HepG2 (cell line): Measurements from ENCODE around the gene COMT. TPM values are rescaled to one million over a fixed set of nuclear protein-coding genes. Genes with fewer than 3 reads are reported as not detected.

ENCODE experiments used
- ATAC-seq: fragments of 200-7000 bp; cut with Tn5 transposase; 3 replicates; pipeline ENCODE4 v1.9.1; 2020; ENCODE audit warnings: mild to moderate bottlenecking, moderate library complexity
- BruUV-seq: library from RNA; stranded (reverse); fragments of 400-500 nt; replicated peaks from 2 replicates; lab custom pipeline; 2021; lab: Mats Ljungman, UMichigan
- CTCF ChIA-PET: fragments of 300-600 bp; formaldehyde crosslinking; extraction: SDS; loops from one replicate; lab custom pipeline; 2021; ENCODE audit warnings: low total read pairs, inconsistent platforms, low intra/inter-chr PET ratio; lab: Yijun Ruan, JAX
- POLR2A ChIA-PET: fragments of 350-600 bp; sonication (Branson Sonifier 250); formaldehyde crosslinking; loops from one replicate; lab custom pipeline; 2020; ENCODE audit warnings: antibody characterized with exemption, inconsistent platforms; lab: Yijun Ruan, JAX
- DNase-seq: peaks from one replicate; pipeline ENCODE4 v3.0.0-alpha.2; 2015; ENCODE audit warnings: low spot score
- FAIRE-seq: peaks from 3 replicates; lab custom pipeline; 2011; peaks lifted over from hg19 to GRCh38; lab: Jason Lieb, UNC
- H2AFZ ChIP-seq: one replicate; pipeline ENCODE4 v1.6.1; 2011; ENCODE audit warnings: low read length, inconsistent platforms
- H3K27ac ChIP-seq: fragments of 300-600 bp; 3 replicates; pipeline ENCODE4 v1.8.0; 2011; ENCODE audit warnings: mixed run types, mild to moderate bottlenecking, mixed read lengths, low read length, inconsistent platforms; ENCODE audit not compliant: insufficient read depth; ENCODE audit errors: extremely low read length
- H3K27me3 ChIP-seq, 2 experiments: fragments of 200-600 bp in 1 of 2; 2 replicates in 1 of 2; 3 replicates in 1 of 2; pipeline versions ENCODE4 v1.6.0 to v1.8.0; 2011; ENCODE audit warnings: low read length in 2 of 2, mild to moderate bottlenecking in 2 of 2, moderate library complexity in 2 of 2, inconsistent platforms in 1 of 2; ENCODE audit not compliant: insufficient read depth in 2 of 2, control insufficient read depth in 1 of 2
- H3K36me3 ChIP-seq, 2 experiments: fragments of 200-600 bp in 1 of 2; replicated peaks in 1 of 2; 2 replicates in 1 of 2; 3 replicates in 1 of 2; pipeline versions ENCODE4 v1.5.1 to v1.8.0; 2011; ENCODE audit warnings: low read length in 2 of 2, inconsistent platforms in 1 of 2; ENCODE audit not compliant: insufficient read depth in 2 of 2, control insufficient read depth in 1 of 2
- H3K4me1 ChIP-seq: 2 replicates; pipeline ENCODE4 v1.5.1; 2012; ENCODE audit warnings: low read length, inconsistent platforms; ENCODE audit not compliant: insufficient read depth
- H3K4me2 ChIP-seq: 2 replicates; pipeline ENCODE4 v1.6.0; 2011; ENCODE audit warnings: low read depth, low read length, inconsistent platforms
- H3K4me3 ChIP-seq, 3 experiments: fragments of 200-600 bp in 1 of 3; sonication (generic), shearing (Covaris generic) in 1 of 3; replicated peaks in 1 of 3; 2 replicates each; pipeline ENCODE4 v1.5.1; 2011 to 2016; ENCODE audit warnings: low read length in 3 of 3, inconsistent platforms in 2 of 3, low read depth in 2 of 3, mild to moderate bottlenecking in 2 of 3, control low read depth in 1 of 3, mixed read lengths in 1 of 3; ENCODE audit not compliant: insufficient read depth in 1 of 3
- H3K79me2 ChIP-seq: one replicate; pipeline ENCODE4 v1.6.1; 2011; ENCODE audit warnings: low read length, inconsistent platforms; ENCODE audit not compliant: insufficient read depth
- H3K9ac ChIP-seq: 2 replicates; pipeline ENCODE4 v1.6.0; 2011; ENCODE audit warnings: mild to moderate bottlenecking, low read depth, low read length, inconsistent platforms; ENCODE audit not compliant: insufficient read depth
- H3K9me3 ChIP-seq: 2 replicates; pipeline ENCODE4 v1.5.1; 2012; ENCODE audit warnings: mild to moderate bottlenecking, low read length
- H4K20me1 ChIP-seq: 2 replicates; pipeline ENCODE4 v1.6.0; 2011; ENCODE audit warnings: inconsistent platforms, mild to moderate bottlenecking, low read length, moderate library complexity; ENCODE audit not compliant: insufficient read depth
- ATF1 ChIP-seq: IDR thresholded peaks from 2 replicates; pipeline ENCODE4 v1.6.1; 2016; ENCODE audit warnings: mild to moderate bottlenecking, control low read depth
- CC2D1A ChIP-seq: sonication (generic); formaldehyde crosslinking; IDR thresholded peaks from 2 replicates; pipeline ENCODE4 v1.8.1; 2023; ENCODE audit warnings: mild to moderate bottlenecking, missing genetic modification reagents
- WGBS: methylation state at CpG from one replicate; pipeline ENCODE4 v1.1.6; 2017; ENCODE audit warnings: low lambda C conversion rate; 5-methylcytosine and 5-hydroxymethylcytosine counted together
- in situ Hi-C: cut with HindIII; loops from 2 replicates; pipeline ENCODE4 v1.10.0; 2017; ENCODE audit warnings: low pct_unique_long_range_greater_than_20kb; ENCODE audit not compliant: extremely low pct_ligation_motif_present
- intact Hi-C: fragments of 100-400 bp; cut with micrococcal nuclease; formaldehyde crosslinking; loops from one replicate; pipeline ENCODE4 v1.10.0; 2022; ENCODE audit not compliant: unreplicated experiment
- polyA plus RNA-seq, 8 experiments: library from polyadenylated mRNA; depleted of rRNA in 3 of 8; stranded (reverse) in 7 of 8; unstranded in 1 of 8; fragments of >200 nt; fragmentation: Illumina TruSeq in 4 of 8; extraction: Trizol in 4 of 8; gene quantifications; 2 replicates each; pipeline versions ENCODE4 v1.2.1 to v1.2.3, GENCODE V29; 2011 to 2016; ENCODE audit warnings: low read depth in 4 of 8, missing spikeins in 1 of 8, mixed read lengths in 1 of 8; ENCODE audit not compliant: insufficient read depth in 1 of 8
- total RNA-seq, 5 experiments: library from RNA; depleted of rRNA; stranded (reverse); fragments of >200 nt; fragmentation: Illumina TruSeq; extraction: Trizol; gene quantifications; 2 replicates each; pipeline ENCODE4 v1.2.3, GENCODE V29; 2016; ENCODE audit warnings: low read depth in 1 of 5
- TF ChIP-seq, protein P1 (sequence below): sonication (generic); formaldehyde crosslinking; IDR thresholded peaks from 2 replicates; pipeline ENCODE4 v1.4.0; 2020; ENCODE audit warnings: mild to moderate bottlenecking, low read depth, missing genetic modification reagents

COMT gene
- total and polyA plus RNA-seq, 2 of the 13 experiments (the other 11 are each of a cell fraction or from before 2014, with no cell fraction given) = 156 to 162 TPM

DNA sequence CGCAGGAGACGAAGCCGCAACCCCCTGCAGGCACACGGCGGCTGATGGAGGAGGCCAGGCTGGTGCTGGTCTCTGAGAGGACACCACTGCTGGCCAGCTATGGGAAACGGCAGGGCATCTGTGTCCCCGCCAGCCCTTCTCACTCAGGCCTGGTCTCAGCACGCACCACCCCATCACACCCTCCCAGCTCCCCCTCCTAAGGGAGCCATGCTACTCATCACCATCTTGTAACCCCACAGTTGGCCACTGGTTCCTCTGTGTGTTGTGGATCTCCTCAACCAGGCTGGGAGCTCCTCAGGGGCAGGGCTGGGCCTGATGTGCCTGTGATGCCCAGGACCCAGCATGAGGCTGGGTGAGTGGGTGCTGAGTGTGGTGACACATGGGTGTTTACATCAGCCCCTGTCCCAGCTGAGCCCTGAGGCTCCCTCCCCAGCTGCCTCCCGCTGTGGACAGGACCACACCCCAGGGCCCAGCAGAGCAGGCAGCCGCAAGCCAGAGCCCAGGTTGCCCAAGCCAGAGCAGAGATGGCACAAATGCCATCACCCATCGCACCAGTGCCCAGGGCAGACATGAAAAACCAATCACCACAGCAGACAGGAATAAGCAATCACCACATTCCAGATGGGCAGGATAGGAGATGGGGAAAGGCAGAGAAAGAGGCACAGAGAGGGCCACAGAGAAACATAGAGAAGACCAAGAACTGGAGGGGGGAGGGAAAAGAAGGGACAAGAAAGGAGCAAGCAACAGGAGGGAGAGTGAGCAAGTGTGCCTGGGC is 66.8 kb downstream of the COMT start:
- H3K9me3 ChIP-seq = peaks cover 12% of the 10 kb centered on the region
- H3K9ac ChIP-seq = no peak overlapping the region
- DNase-seq (no peak), FAIRE-seq (no peak), ATAC-seq (no peak)
- peaks cover 33% of the 10 kb centered on the region for H3K4me1 ChIP-seq
- peaks cover 0 to 7% of the 10 kb centered on the region in 2 experiments; a peak in 2 of 5 replicates for H3K36me3 ChIP-seq
- no peak for TF ChIP-seq ATF1 (CRISPR knock-in tag)
- TF ChIP-seq, all 625 proteins: peak for 0
- POLR2A ChIA-PET = no interaction called here
- in situ Hi-C loops = no loop called here
- H3K4me2 ChIP-seq = no peak overlapping the region
- BruUV-seq = no TSS peak
- no peak overlapping the region for H2AFZ ChIP-seq
- no peaks in the 10 kb centered on the region for H4K20me1 ChIP-seq
- H3K27ac ChIP-seq = no peak overlapping the region
- H3K27me3 ChIP-seq = no peaks in the 10 kb centered on the region
- 100% methylated on average over 8 of the region's 11 CpGs for WGBS
- H3K79me2 ChIP-seq = peaks cover 10% of the 10 kb centered on the region
- no peak overlapping the region for H3K4me3 ChIP-seq
- intact Hi-C loops = no loop called here
- CTCF ChIA-PET = no interaction called here

DNA sequence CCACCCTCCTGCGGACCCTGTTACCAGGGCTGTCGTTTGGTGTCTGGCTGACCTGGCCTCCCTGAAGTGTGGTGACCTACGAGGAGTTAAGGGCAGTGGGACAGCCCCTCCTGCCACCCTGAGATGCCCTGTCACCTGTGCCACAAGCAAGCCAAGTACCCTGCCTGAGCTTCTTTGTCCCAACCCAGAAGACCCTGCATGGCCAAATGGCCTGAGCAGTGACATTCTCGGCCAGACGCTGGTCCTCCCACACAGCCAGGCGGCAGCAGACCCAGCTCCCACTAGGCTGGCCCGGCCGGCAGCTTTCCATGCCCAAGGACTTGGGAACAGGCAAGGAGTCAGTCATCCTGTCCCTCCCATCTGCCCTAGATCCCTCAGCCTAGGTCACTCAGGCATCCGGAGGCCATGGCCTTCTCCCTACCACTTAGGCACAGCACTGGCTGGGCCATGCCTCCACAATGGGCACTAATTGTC is 67.5 kb downstream of the COMT start:
- Histone ChIP-seq H3K27ac (no peak overlapping the region), H3K4me3 (no peak overlapping the region), H3K4me1 (peaks cover 39% of the 10 kb centered on the region), H3K9ac (no peak overlapping the region), H3K36me3 (peaks cover 0 to 7% of the 10 kb centered on the region in 2 experiments; a peak in 2 of 5 replicates), H4K20me1 (no peaks in the 10 kb centered on the region), H3K27me3 (no peaks in the 10 kb centered on the region), H3K4me2 (no peak overlapping the region), H3K79me2 (peaks cover 7% of the 10 kb centered on the region), H3K9me3 (peaks cover 7% of the 10 kb centered on the region), H2AFZ (no peak overlapping the region)
- FAIRE-seq (no peak), ATAC-seq (no peak), DNase-seq (no peak)
- in situ Hi-C loops (no loop called here), intact Hi-C loops (no loop called here)
- CTCF ChIA-PET = no interaction called here
- POLR2A ChIA-PET = no interaction called here
- 100% methylated on average over 3 of the region's 9 CpGs for WGBS
- BruUV-seq = no TSS peak
- no peak for TF ChIP-seq CC2D1A (CRISPR knock-in tag)
- TF ChIP-seq, protein P1, sequence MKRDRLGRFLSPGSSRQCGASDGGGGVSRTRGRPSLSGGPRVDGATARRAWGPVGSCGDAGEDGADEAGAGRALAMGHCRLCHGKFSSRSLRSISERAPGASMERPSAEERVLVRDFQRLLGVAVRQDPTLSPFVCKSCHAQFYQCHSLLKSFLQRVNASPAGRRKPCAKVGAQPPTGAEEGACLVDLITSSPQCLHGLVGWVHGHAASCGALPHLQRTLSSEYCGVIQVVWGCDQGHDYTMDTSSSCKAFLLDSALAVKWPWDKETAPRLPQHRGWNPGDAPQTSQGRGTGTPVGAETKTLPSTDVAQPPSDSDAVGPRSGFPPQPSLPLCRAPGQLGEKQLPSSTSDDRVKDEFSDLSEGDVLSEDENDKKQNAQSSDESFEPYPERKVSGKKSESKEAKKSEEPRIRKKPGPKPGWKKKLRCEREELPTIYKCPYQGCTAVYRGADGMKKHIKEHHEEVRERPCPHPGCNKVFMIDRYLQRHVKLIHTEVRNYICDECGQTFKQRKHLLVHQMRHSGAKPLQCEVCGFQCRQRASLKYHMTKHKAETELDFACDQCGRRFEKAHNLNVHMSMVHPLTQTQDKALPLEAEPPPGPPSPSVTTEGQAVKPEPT = no peak
- TF ChIP-seq, all 625 proteins: peak for 0
